H1 (cell line): Measurements from ENCODE around the gene CD3D. TPM values are rescaled to one million over a fixed set of nuclear protein-coding genes. Genes with fewer than 3 reads are reported as not detected.

Experiments
- CTCF ChIA-PET: fragments of 300-600 bp; sonication (Branson Sonifier 250); formaldehyde crosslinking; loops from one replicate; lab custom pipeline; 2021; ENCODE audit not compliant: partially characterized antibody; lab: Charles Lee
- POLR2A ChIA-PET: fragments of 300-600 bp; sonication (Branson Sonifier 250); formaldehyde crosslinking; loops from one replicate; lab custom pipeline; 2021; ENCODE audit warnings: inconsistent platforms; ENCODE audit not compliant: partially characterized antibody; lab: Charles Lee
- DNase-seq, 2 experiments: peaks; one replicate each; pipeline versions ENCODE4 v3.0.0 to v3.0.0-alpha.2; 2010 to 2022; ENCODE audit warnings: low spot score in 2 of 2, low read depth in 1 of 2, mixed read lengths in 1 of 2
- FAIRE-seq: peaks from 2 replicates; lab custom pipeline; 2011; peaks lifted over from hg19 to GRCh38; lab: Jason Lieb, UNC
- H2AFZ ChIP-seq: 2 replicates; pipeline ENCODE4 v1.8.1; 2012; ENCODE audit warnings: low read length, inconsistent platforms
- H2AK5ac ChIP-seq: 2 replicates; pipeline ENCODE4 v1.6.1; 2013; ENCODE audit warnings: low read depth, low read length
- H2BK120ac ChIP-seq: replicated peaks from 2 replicates; pipeline ENCODE3; 2013; ENCODE audit warnings: low read depth, low read length, inconsistent platforms
- H2BK12ac ChIP-seq: 2 replicates; pipeline ENCODE4 v1.6.1; 2013; ENCODE audit warnings: low read depth, low read length
- H2BK15ac ChIP-seq: 2 replicates; pipeline ENCODE4 v1.6.1; 2013; ENCODE audit warnings: low read length
- H2BK20ac ChIP-seq: 2 replicates; pipeline ENCODE4 v1.6.1; 2013; ENCODE audit warnings: low read length
- H2BK5ac ChIP-seq: 2 replicates; pipeline ENCODE4 v1.6.1; 2013; ENCODE audit warnings: low read depth, low read length
- H3K14ac ChIP-seq: 2 replicates; pipeline ENCODE4 v1.6.1; 2013; ENCODE audit warnings: inconsistent platforms; ENCODE audit not compliant: insufficient read length
- H3K18ac ChIP-seq: 2 replicates; pipeline ENCODE4 v1.6.1; 2013; ENCODE audit warnings: low read length; ENCODE audit errors: extremely low read depth
- H3K23ac ChIP-seq: 2 replicates; pipeline ENCODE4 v1.6.1; 2013; ENCODE audit warnings: inconsistent platforms; ENCODE audit not compliant: insufficient read length
- H3K23me2 ChIP-seq: 2 replicates; pipeline ENCODE4 v1.6.1; 2013; ENCODE audit warnings: low read depth, low read length
- H3K27ac ChIP-seq: 2 replicates; pipeline ENCODE4 v1.6.1; 2011; ENCODE audit warnings: low read depth, low read length, inconsistent platforms
- H3K27me3 ChIP-seq, 4 experiments: replicated peaks in 1 of 4; 1 replicate in 1 of 4; 2 replicates in 3 of 4; pipeline versions ENCODE4 v1.6.1 to v1.8.1; 2011 to 2013; ENCODE audit warnings: low read length in 3 of 4, mild to moderate bottlenecking in 3 of 4, inconsistent platforms in 2 of 4, mixed read lengths in 2 of 4, moderate library complexity in 1 of 4; ENCODE audit not compliant: control insufficient read depth in 3 of 4, insufficient read depth in 3 of 4; ENCODE audit errors: extremely low read depth in 1 of 4
- H3K36me3 ChIP-seq, 4 experiments: 2 replicates each; pipeline versions ENCODE4 v1.6.1 to v1.8.1; 2011 to 2013; ENCODE audit warnings: mild to moderate bottlenecking in 4 of 4, low read length in 3 of 4, moderate library complexity in 2 of 4, control low read depth in 1 of 4, inconsistent platforms in 1 of 4; ENCODE audit not compliant: insufficient read depth in 4 of 4, control insufficient read depth in 2 of 4
- H3K4ac ChIP-seq: replicated peaks from 2 replicates; pipeline ENCODE3; 2013; ENCODE audit warnings: low read length, low read depth, mixed read lengths, inconsistent platforms; ENCODE audit not compliant: insufficient read length
- H3K4me1 ChIP-seq, 4 experiments: replicated peaks in 1 of 4; 1 replicate in 1 of 4; 2 replicates in 3 of 4; pipeline versions ENCODE4 v1.6.1 to v1.8.1; 2011 to 2013; ENCODE audit warnings: low read length in 3 of 4, inconsistent platforms in 2 of 4, mixed read lengths in 1 of 4; ENCODE audit not compliant: insufficient read depth in 4 of 4, control insufficient read depth in 3 of 4
- H3K4me2 ChIP-seq, 2 experiments: 2 replicates each; pipeline versions ENCODE4 v1.6.1 to v1.8.1; 2011 to 2013; ENCODE audit warnings: low read depth in 2 of 2, low read length in 2 of 2, control low read depth in 1 of 2, inconsistent platforms in 1 of 2, mild to moderate bottlenecking in 1 of 2; ENCODE audit not compliant: insufficient read depth in 1 of 2
- H3K4me3 ChIP-seq, 4 experiments: fragments of 200-600, 300-600 bp in 1 of 4; sonication (generic), shearing (Covaris generic), sonication (Bioruptor Twin) in 1 of 4; 2 replicates each; pipeline versions ENCODE4 v1.5.1 to v1.8.1; 2011 to 2016; ENCODE audit warnings: low read length in 4 of 4, low read depth in 3 of 4, control low read depth in 2 of 4, inconsistent platforms in 2 of 4, mild to moderate bottlenecking in 2 of 4, mixed read lengths in 1 of 4, moderate library complexity in 1 of 4; ENCODE audit not compliant: insufficient read depth in 2 of 4; ENCODE audit errors: extremely low read depth in 1 of 4
- H3K56ac ChIP-seq: replicated peaks from 2 replicates; pipeline ENCODE3; 2013; ENCODE audit warnings: low read depth, mild to moderate bottlenecking, mixed read lengths, low read length, inconsistent platforms; ENCODE audit not compliant: insufficient read length
- H3K79me1 ChIP-seq: 2 replicates; pipeline ENCODE4 v1.6.1; 2013; ENCODE audit warnings: low read depth, low read length, control low read depth
- H3K79me2 ChIP-seq, 2 experiments: 2 replicates each; pipeline versions ENCODE4 v1.6.1 to v1.8.1; 2012 to 2013; ENCODE audit warnings: low read length in 2 of 2, mild to moderate bottlenecking in 2 of 2, inconsistent platforms in 1 of 2; ENCODE audit not compliant: insufficient read depth in 2 of 2, control insufficient read depth in 1 of 2
- H3K9ac ChIP-seq, 4 experiments: replicated peaks in 1 of 4; 1 replicate in 1 of 4; 2 replicates in 3 of 4; pipeline versions ENCODE4 v1.6.1 to v1.8.1; 2011 to 2013; ENCODE audit warnings: low read depth in 3 of 4, low read length in 3 of 4, control low read depth in 2 of 4, mild to moderate bottlenecking in 2 of 4, moderate library complexity in 2 of 4, inconsistent platforms in 1 of 4; ENCODE audit errors: extremely low read depth in 1 of 4
- H3K9me3 ChIP-seq, 2 experiments: 2 replicates each; pipeline versions ENCODE4 v1.6.1 to v1.8.1; 2012 to 2013; ENCODE audit warnings: mild to moderate bottlenecking in 2 of 2, moderate library complexity in 2 of 2, control low read depth in 1 of 2, inconsistent platforms in 1 of 2, low read depth in 1 of 2, low read length in 1 of 2, mixed read lengths in 1 of 2; ENCODE audit not compliant: insufficient read depth in 2 of 2
- H4K20me1 ChIP-seq, 2 experiments: replicated peaks in 1 of 2; 2 replicates each; pipeline versions ENCODE3 to v1.8.1; 2011 to 2013; ENCODE audit warnings: inconsistent platforms in 2 of 2, low read length in 2 of 2, mild to moderate bottlenecking in 1 of 2; ENCODE audit not compliant: insufficient read depth in 2 of 2, control insufficient read depth in 1 of 2
- H4K5ac ChIP-seq: 2 replicates; pipeline ENCODE4 v1.6.1; 2013; ENCODE audit warnings: low read length, low read depth, mixed read lengths, inconsistent platforms; ENCODE audit not compliant: insufficient read length
- H4K8ac ChIP-seq: 2 replicates; pipeline ENCODE4 v1.8.0; 2013; ENCODE audit warnings: mild to moderate bottlenecking, moderate library complexity, low read length, inconsistent platforms; ENCODE audit not compliant: insufficient read depth; ENCODE audit errors: extremely low read depth
- H4K91ac ChIP-seq: replicated peaks from 2 replicates; pipeline ENCODE3; 2013; ENCODE audit warnings: low read length, mixed read lengths, inconsistent platforms; ENCODE audit not compliant: insufficient read length
- TAF7 ChIP-seq: optimal IDR thresholded peaks from 2 replicates; pipeline ENCODE3; 2011; ENCODE audit warnings: low read depth, mild to moderate bottlenecking, inconsistent platforms, low read length, moderate library complexity, borderline replicate concordance
- WGBS, 2 experiments: shearing (Covaris generic) in 1 of 2; methylation state at CpG; one replicate each; pipeline versions ENCODE4 v1.1.6 to v1.1.7; 2013 to 2015; ENCODE audit warnings: low lambda C conversion rate in 2 of 2, mixed read lengths in 2 of 2, inconsistent platforms in 1 of 2, low coverage in 1 of 2, missing lambda C conversion rate in 1 of 2; ENCODE audit not compliant: insufficient replicate concordance in 2 of 2, insufficient coverage in 1 of 2, insufficient read length in 1 of 2; ENCODE audit errors: extremely low coverage in 1 of 2, missing lambda C conversion rate in 1 of 2; 5-methylcytosine and 5-hydroxymethylcytosine counted together
- polyA plus RNA-seq, 7 experiments: library from polyadenylated mRNA; depleted of rRNA in 3 of 7; stranded (reverse) in 5 of 7; unstranded in 2 of 7; fragments of >200 nt in 5 of 7; fragments of 200-250 nt in 2 of 7; gene quantifications; 1 replicate in 5 of 7; 2 replicates in 1 of 7; 4 replicates in 1 of 7; pipeline versions ENCODE4 v1.2.1 to v1.2.3, GENCODE V29; 2011 to 2013; ENCODE audit warnings: missing spikeins in 2 of 7, mixed read lengths in 2 of 7
- total RNA-seq: library from RNA; stranded (reverse); fragmentation: NEBNext Ultra II Directional; extraction: Animal tissue kit (Norgen Biotek cat#: 25700); gene quantifications from 2 replicates; pipeline ENCODE4 v1.2.1, GENCODE V29; 2021
- TF ChIP-seq, protein P1 (sequence below), 3 experiments: IDR thresholded peaks; 1 replicate in 2 of 3; 2 replicates in 1 of 3; pipeline versions ENCODE4 v1.5.1 to v1.6.1; 2011; ENCODE audit warnings: low read length in 3 of 3, mild to moderate bottlenecking in 3 of 3, inconsistent platforms in 2 of 3, low read depth in 1 of 3, moderate library complexity in 1 of 3; ENCODE audit not compliant: insufficient read depth in 1 of 3; ENCODE audit errors: control extremely low read depth in 1 of 3

Gene CD3D
- total and polyA plus RNA-seq, 2 of the 8 experiments (the other 6 are each of a cell fraction or from before 2014, with no cell fraction given) = not detected

GRCh38 chr11:118295199-118295598 lies 47.3 kb downstream of the CD3D start:
- Histone ChIP-seq H3K9me3 (no peaks in the 10 kb centered on the region), H3K23ac (no peak overlapping the region), H3K79me2 (no peaks in the 10 kb centered on the region), H4K91ac (no peak overlapping the region), H3K27ac (no peak overlapping the region), H4K8ac (no peak overlapping the region), H2BK20ac (no peak overlapping the region), H2AFZ (no peak overlapping the region), H3K27me3 (no peaks in the 10 kb centered on the region; a peak in 1 of 7 replicates), H2BK5ac (no peak overlapping the region), H3K18ac (no peak overlapping the region), H3K14ac (no peak overlapping the region), H2BK120ac (no peak overlapping the region), H3K9ac (no peak overlapping the region), H3K4me2 (no peak overlapping the region), H3K36me3 (no peaks in the 10 kb centered on the region), H3K56ac (no peak overlapping the region), H3K4ac (no peak overlapping the region), H3K79me1 (no peaks in the 10 kb centered on the region), H3K4me3 (no peak overlapping the region), H2BK12ac (no peak overlapping the region), H4K20me1 (no peaks in the 10 kb centered on the region), H2BK15ac (no peak overlapping the region), H2AK5ac (no peak overlapping the region), H3K23me2 (no peaks in the 10 kb centered on the region), H3K4me1 (no peaks in the 10 kb centered on the region; a peak in 1 of 7 replicates), H4K5ac (no peak overlapping the region)
- no peak for FAIRE-seq
- POLR2A ChIA-PET = interaction anchor here (0.8 to 1.0 kb wide), 2 partner anchors 10 to 55 kb away, joined by 4 read pairs; no protein-coding TSS in a partner anchor
- TF ChIP-seq, protein P1, sequence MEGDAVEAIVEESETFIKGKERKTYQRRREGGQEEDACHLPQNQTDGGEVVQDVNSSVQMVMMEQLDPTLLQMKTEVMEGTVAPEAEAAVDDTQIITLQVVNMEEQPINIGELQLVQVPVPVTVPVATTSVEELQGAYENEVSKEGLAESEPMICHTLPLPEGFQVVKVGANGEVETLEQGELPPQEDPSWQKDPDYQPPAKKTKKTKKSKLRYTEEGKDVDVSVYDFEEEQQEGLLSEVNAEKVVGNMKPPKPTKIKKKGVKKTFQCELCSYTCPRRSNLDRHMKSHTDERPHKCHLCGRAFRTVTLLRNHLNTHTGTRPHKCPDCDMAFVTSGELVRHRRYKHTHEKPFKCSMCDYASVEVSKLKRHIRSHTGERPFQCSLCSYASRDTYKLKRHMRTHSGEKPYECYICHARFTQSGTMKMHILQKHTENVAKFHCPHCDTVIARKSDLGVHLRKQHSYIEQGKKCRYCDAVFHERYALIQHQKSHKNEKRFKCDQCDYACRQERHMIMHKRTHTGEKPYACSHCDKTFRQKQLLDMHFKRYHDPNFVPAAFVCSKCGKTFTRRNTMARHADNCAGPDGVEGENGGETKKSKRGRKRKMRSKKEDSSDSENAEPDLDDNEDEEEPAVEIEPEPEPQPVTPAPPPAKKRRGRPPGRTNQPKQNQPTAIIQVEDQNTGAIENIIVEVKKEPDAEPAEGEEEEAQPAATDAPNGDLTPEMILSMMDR (IDR thresholded peaks at IDR 0.05; ENCODE audit: control extremely low read depth in 1 of 3, insufficient read depth in 1 of 3, low read depth in 1 of 3, low read length in 3 of 3) = peak in 2 of 3 experiments; percentile 2 to 9; a peak in 2 of 4 replicates
- no peak for TF ChIP-seq TAF7
- CTCF ChIA-PET = interaction anchor here (0.6 to 5.1 kb wide), 50 partner anchors 9 to 307 kb away, joined by 3 to 52 read pairs (median 4); partner anchors contain the start of genes CD3D, CD3E, JAML and MPZL2
- DNase-seq = no peak
- 71% methylated on average over 5 of the region's 5 CpGs; no CpG with 5 or more reads in 1 of the 2 experiments for WGBS, 2 experiments
